GM12878 (cell line): ENCODE results near the gene BCKDHA. TPM values are rescaled to one million over a fixed set of nuclear protein-coding genes. Genes with fewer than 3 reads are reported as not detected.

ENCODE experiments used
- ATAC-seq: fragments of 200-7000 bp; cut with Tn5 transposase; 3 replicates; pipeline ENCODE4 v1.9.1; 2020; ENCODE audit warnings: mild to moderate bottlenecking, moderate library complexity
- BruUV-seq: library from RNA; stranded (reverse); fragments of 400-500 nt; replicated peaks from 2 replicates; lab custom pipeline; 2021; lab: Mats Ljungman, UMichigan
- CTCF ChIA-PET: fragments of 300-600 bp; sonication (Branson Sonifier 250); formaldehyde crosslinking; extraction: SDS; loops from one replicate; lab custom pipeline; 2021; ENCODE audit warnings: inconsistent platforms; lab: Yijun Ruan, JAX
- POLR2A ChIA-PET: fragments of 350-600 bp; formaldehyde crosslinking; extraction: SDS; loops from one replicate; lab custom pipeline; 2021; ENCODE audit warnings: inconsistent platforms; lab: Charles Lee
- RAD21 ChIA-PET: fragments of 300-600 bp; sonication (Branson Sonifier 250); formaldehyde crosslinking; loops from one replicate; lab custom pipeline; 2023; ENCODE audit warnings: antibody characterized with exemption; ENCODE audit not compliant: unreplicated experiment; lab: Charles Lee
- SMC1A ChIA-PET: fragments of 300-600 bp; sonication (Branson Sonifier 250); formaldehyde crosslinking; loops from one replicate; lab custom pipeline; 2023; ENCODE audit not compliant: unreplicated experiment, uncharacterized antibody; lab: Charles Lee
- DNase-seq: peaks from one replicate; pipeline ENCODE4 v3.0.0-alpha.2; 2011; ENCODE audit warnings: low read depth, low spot score
- FAIRE-seq: peaks from 3 replicates; lab custom pipeline; 2011; peaks lifted over from hg19 to GRCh38; lab: Jason Lieb, UNC
- H2AFZ ChIP-seq: 2 replicates; pipeline ENCODE4 v1.6.0; 2011; ENCODE audit warnings: low read depth, low read length, control low read depth; ENCODE audit not compliant: control insufficient read depth
- H3K27ac ChIP-seq: 2 replicates; pipeline ENCODE4 v1.5.1; 2011; ENCODE audit warnings: control low read depth; ENCODE audit not compliant: control insufficient read depth, insufficient read depth
- H3K27me3 ChIP-seq, 2 experiments: replicated peaks in 1 of 2; 2 replicates each; pipeline versions ENCODE4 v1.6.0 to v1.6.1; 2011; ENCODE audit warnings: low read length in 1 of 2; ENCODE audit not compliant: control insufficient read depth in 2 of 2, insufficient read depth in 2 of 2
- H3K36me3 ChIP-seq, 2 experiments: 2 replicates each; pipeline ENCODE4 v1.5.1; 2011; ENCODE audit warnings: low read length in 1 of 2; ENCODE audit not compliant: control insufficient read depth in 2 of 2, insufficient read depth in 2 of 2
- H3K4me1 ChIP-seq: 2 replicates; pipeline ENCODE4 v1.6.1; 2011; ENCODE audit warnings: mild to moderate bottlenecking, low read length, moderate library complexity, mixed read lengths; ENCODE audit not compliant: control insufficient read depth, insufficient read depth
- H3K4me2 ChIP-seq: 2 replicates; pipeline ENCODE4 v1.6.0; 2011; ENCODE audit warnings: control low read depth; ENCODE audit not compliant: control insufficient read depth, insufficient read depth
- H3K4me3 ChIP-seq: fragments of 200-600 bp; sonication (generic); 2 replicates; pipeline ENCODE4 v1.5.1; 2016
- H3K79me2 ChIP-seq: 2 replicates; pipeline ENCODE4 v1.6.0; 2011; ENCODE audit warnings: low read length; ENCODE audit not compliant: control insufficient read depth, insufficient read depth
- H3K9ac ChIP-seq: 2 replicates; pipeline ENCODE4 v1.8.0; 2011; ENCODE audit warnings: low read length, control low read depth, mixed read lengths; ENCODE audit not compliant: control insufficient read depth, insufficient read depth
- H3K9me3 ChIP-seq: replicated peaks from 3 replicates; pipeline ENCODE4 v1.5.1; 2011; ENCODE audit warnings: mild to moderate bottlenecking, low read length; ENCODE audit not compliant: control insufficient read depth, insufficient read depth
- H4K20me1 ChIP-seq: 2 replicates; pipeline ENCODE4 v1.6.0; 2011; ENCODE audit not compliant: control insufficient read depth, insufficient read depth
- BACH1 ChIP-seq: fragments of 450-650 bp; IDR thresholded peaks from 2 replicates; pipeline ENCODE4 v1.6.1; 2017; ENCODE audit warnings: mild to moderate bottlenecking, borderline replicate concordance
- CEBPZ ChIP-seq: fragments of 150-350 bp; IDR thresholded peaks from 2 replicates; pipeline ENCODE4 v1.6.1; 2016; ENCODE audit warnings: low read depth, low read length
- E2F8 ChIP-seq: fragments of 450-650 bp; IDR thresholded peaks from 2 replicates; pipeline ENCODE4 v1.6.1; 2018; ENCODE audit warnings: mild to moderate bottlenecking, low read depth, moderate library complexity; ENCODE audit not compliant: partially characterized antibody
- ESRRA ChIP-seq: IDR thresholded peaks from 2 replicates; pipeline ENCODE4 v1.6.1; 2012; ENCODE audit warnings: mild to moderate bottlenecking, low read length, improper control_type of control experiment
- FOXK2 ChIP-seq: fragments of 450-650 bp; IDR thresholded peaks from 2 replicates; pipeline ENCODE4 v1.6.1; 2017; ENCODE audit warnings: mild to moderate bottlenecking, moderate library complexity
- HDGF ChIP-seq: fragments of 450-650 bp; IDR thresholded peaks from 2 replicates; pipeline ENCODE4 v1.6.1; 2016; ENCODE audit warnings: antibody characterized with exemption
- HSF1 ChIP-seq: fragments of 150-350 bp; IDR thresholded peaks from 2 replicates; pipeline ENCODE4 v1.6.1; 2014; ENCODE audit warnings: mild to moderate bottlenecking, low read depth, low read length
- PKNOX1 ChIP-seq: fragments of 450-650 bp; IDR thresholded peaks from 2 replicates; pipeline ENCODE4 v1.6.1; 2016; ENCODE audit warnings: mild to moderate bottlenecking
- POLR2A ChIP-seq: IDR thresholded peaks from 2 replicates; pipeline ENCODE4 v1.6.1; 2011; ENCODE audit warnings: low read depth, mild to moderate bottlenecking, low read length
- POU2F2 ChIP-seq: IDR thresholded peaks from 3 replicates; pipeline ENCODE4 v1.6.1; 2011; ENCODE audit warnings: low read depth, mild to moderate bottlenecking, low read length, borderline replicate concordance
- RELB ChIP-seq: fragments of 450-650 bp; IDR thresholded peaks from 2 replicates; pipeline ENCODE4 v1.6.1; 2017; ENCODE audit warnings: low read depth, mild to moderate bottlenecking, moderate library complexity
- RFX5 ChIP-seq: IDR thresholded peaks from 2 replicates; pipeline ENCODE4 v1.6.1; 2011; ENCODE audit warnings: low read depth, low read length, improper control_type of control experiment
- SRF ChIP-seq, 2 experiments: IDR thresholded peaks; 2 replicates each; pipeline ENCODE4 v1.6.1; 2011; ENCODE audit warnings: low read depth in 2 of 2, low read length in 2 of 2, mild to moderate bottlenecking in 1 of 2, moderate library complexity in 1 of 2
- STAT1 ChIP-seq: fragments of 450-650 bp; conservative IDR thresholded peaks from 2 replicates; pipeline ENCODE4 v1.6.1; 2014; ENCODE audit warnings: antibody characterized with exemption, mild to moderate bottlenecking
- ZZZ3 ChIP-seq: IDR thresholded peaks from 2 replicates; pipeline ENCODE4 v1.6.1; 2011; ENCODE audit warnings: low read depth; ENCODE audit not compliant: control insufficient read depth, insufficient read length
- WGBS: methylation state at CpG from one replicate; pipeline ENCODE4 v1.1.6; 2016; ENCODE audit warnings: low lambda C conversion rate; ENCODE audit not compliant: insufficient replicate concordance, insufficient coverage; ENCODE audit errors: missing lambda C conversion rate; 5-methylcytosine and 5-hydroxymethylcytosine counted together
- in situ Hi-C: fragments of 300-500 bp; cut with MboI; formaldehyde crosslinking; loops from 9 replicates; pipeline ENCODE4 v1.14.3; 2018; ENCODE audit warnings: mixed read lengths
- intact Hi-C: fragments of 100-400 bp; cut with micrococcal nuclease; formaldehyde crosslinking; loops from one replicate; pipeline ENCODE4 v1.14.2; 2022; ENCODE audit not compliant: unreplicated experiment
- polyA plus RNA-seq, 11 experiments: library from polyadenylated mRNA; depleted of rRNA in 4 of 11; unstranded in 6 of 11; stranded (reverse) in 5 of 11; fragments of >200 nt; fragmentation: Nextera tagmentation in 4 of 11; fragmentation: Illumina TruSeq in 1 of 11; extraction: Ambion mirVana in 4 of 11; extraction: Trizol in 1 of 11; gene quantifications; 1 replicate in 1 of 11; 2 replicates in 10 of 11; pipeline versions ENCODE4 v1.2.1 to v1.2.3, GENCODE V29; 2011 to 2016; ENCODE audit warnings: inconsistent platforms in 2 of 11, missing spikeins in 2 of 11, low read depth in 1 of 11
- total RNA-seq, 4 experiments: library from RNA; depleted of rRNA in 3 of 4; stranded (reverse); fragments of >200 nt in 3 of 4; fragmentation: Illumina TruSeq in 1 of 4; extraction: Trizol in 1 of 4; gene quantifications; 2 replicates each; pipeline versions ENCODE4 v1.2.1 to v1.2.3, GENCODE V29; 2013 to 2021

BCKDHA gene
- total and polyA plus RNA-seq, 10 of the 15 experiments (the other 5 are each of a cell fraction or from before 2014, with no cell fraction given) = 9.9 to 107 (median 46.4) TPM

- intact Hi-C loops = no loop called here
- RAD21 ChIA-PET = no interaction called here
- TF ChIP-seq RFX5 (no peak), E2F8 (no peak), CEBPZ (no peak), HDGF (no peak), POLR2A (no peak), ZZZ3 (no peak), PKNOX1 (no peak), BACH1 (no peak), SRF (IDR thresholded peaks at IDR 0.05; ENCODE audit: low read depth in 2 of 2, low read length in 2 of 2) (no peak), POU2F2 (no peak), STAT1 (no peak), RELB (no peak), ESRRA (no peak), HSF1 (no peak), FOXK2 (no peak)
Observed at GRCh38 chr19:41413947-41414346, 16.3 kb downstream of the BCKDHA start.

More at GRCh38 chr19:41413947-41414346, 16.3 kb downstream of the BCKDHA start:
- Histone ChIP-seq H3K4me2 (no peak overlapping the region), H3K79me2 (peaks cover 5% of the 10 kb centered on the region), H3K27me3 (no peaks in the 10 kb centered on the region), H3K9me3 (no peaks in the 10 kb centered on the region), H3K9ac (no peak overlapping the region), H3K27ac (no peak overlapping the region), H4K20me1 (no peaks in the 10 kb centered on the region), H3K4me1 (peaks cover 12% of the 10 kb centered on the region), H3K4me3 (no peak overlapping the region), H2AFZ (no peak overlapping the region), H3K36me3 (peaks cover 1 to 11% of the 10 kb centered on the region in 2 experiments; a peak in 3 of 4 replicates)
- no TSS peak for BruUV-seq
- in situ Hi-C loops = no loop called here
- POLR2A ChIA-PET = no interaction called here
- SMC1A ChIA-PET = no interaction called here
- CTCF ChIA-PET = interaction anchor here (0.5 kb wide), 1 partner anchor 145 kb away, joined by 3 read pairs; no protein-coding TSS in a partner anchor
- no peak for FAIRE-seq
- ATAC-seq = no peak
- WGBS = 93% methylated on average over 10 of the region's 10 CpGs
- DNase-seq = no peak
